AG09309 (cell line): ENCODE data around the gene PLCB2.

ENCODE experiments used
- DNase-seq: peaks from one replicate; pipeline ENCODE4 v3.0.0-alpha.2; 2010; ENCODE audit warnings: low read depth
- H3K4me3 ChIP-seq: 2 replicates; pipeline ENCODE4 v1.5.1; 2011; ENCODE audit warnings: mild to moderate bottlenecking, low read depth, low read length, moderate library complexity; ENCODE audit not compliant: control insufficient read depth
- CTCF ChIP-seq: IDR thresholded peaks from 2 replicates; pipeline ENCODE4 v1.5.1; 2011; ENCODE audit warnings: mild to moderate bottlenecking, low read depth, low read length, inconsistent platforms; ENCODE audit not compliant: insufficient read depth, control insufficient read depth; ENCODE audit errors: missing control alignments

PLCB2 gene

GRCh38 chr15:40320409-40320808, 12.7 kb upstream of the PLCB2 start:
- TF ChIP-seq CTCF = no peak
- H3K4me3 ChIP-seq = no peak overlapping the region
- DNase-seq = no peak

GRCh38 chr15:40317580-40317979, 9.8 kb upstream of the PLCB2 start:
- no peak overlapping the region for H3K4me3 ChIP-seq
- no peak for TF ChIP-seq CTCF
- no peak for DNase-seq

DNA sequence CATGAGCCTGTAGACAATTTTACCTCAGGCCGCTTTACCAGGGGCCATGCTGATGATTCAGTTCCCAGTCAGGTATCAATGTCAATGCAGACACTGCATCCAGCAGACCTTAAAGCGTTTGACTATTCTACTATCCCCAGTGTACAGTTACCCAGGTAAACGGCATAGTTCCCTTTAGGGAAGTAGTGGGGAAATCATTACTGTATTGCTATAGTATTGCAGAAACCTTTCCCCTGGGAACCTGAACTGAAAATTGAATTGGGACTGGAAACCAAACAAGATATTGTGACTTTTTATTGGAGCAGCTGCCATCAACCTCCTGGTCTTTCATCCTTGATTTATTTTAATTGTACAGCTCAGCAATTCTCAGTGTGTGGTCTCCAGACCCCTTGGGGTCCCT, 9.2 kb upstream of the PLCB2 start:
- no peak for DNase-seq
- no peak for TF ChIP-seq CTCF
- no peak overlapping the region for H3K4me3 ChIP-seq

- no peak for DNase-seq
- H3K4me3 ChIP-seq = no peak overlapping the region
- TF ChIP-seq CTCF = no peak
Observed at GRCh38 chr15:40314723-40315276, 7.1 kb upstream of the PLCB2 start.

GRCh38 chr15:40313531-40314398, 6.0 kb upstream of the PLCB2 start:
- no peak for TF ChIP-seq CTCF
- DNase-seq = no peak
- no peak overlapping the region for H3K4me3 ChIP-seq

DNA sequence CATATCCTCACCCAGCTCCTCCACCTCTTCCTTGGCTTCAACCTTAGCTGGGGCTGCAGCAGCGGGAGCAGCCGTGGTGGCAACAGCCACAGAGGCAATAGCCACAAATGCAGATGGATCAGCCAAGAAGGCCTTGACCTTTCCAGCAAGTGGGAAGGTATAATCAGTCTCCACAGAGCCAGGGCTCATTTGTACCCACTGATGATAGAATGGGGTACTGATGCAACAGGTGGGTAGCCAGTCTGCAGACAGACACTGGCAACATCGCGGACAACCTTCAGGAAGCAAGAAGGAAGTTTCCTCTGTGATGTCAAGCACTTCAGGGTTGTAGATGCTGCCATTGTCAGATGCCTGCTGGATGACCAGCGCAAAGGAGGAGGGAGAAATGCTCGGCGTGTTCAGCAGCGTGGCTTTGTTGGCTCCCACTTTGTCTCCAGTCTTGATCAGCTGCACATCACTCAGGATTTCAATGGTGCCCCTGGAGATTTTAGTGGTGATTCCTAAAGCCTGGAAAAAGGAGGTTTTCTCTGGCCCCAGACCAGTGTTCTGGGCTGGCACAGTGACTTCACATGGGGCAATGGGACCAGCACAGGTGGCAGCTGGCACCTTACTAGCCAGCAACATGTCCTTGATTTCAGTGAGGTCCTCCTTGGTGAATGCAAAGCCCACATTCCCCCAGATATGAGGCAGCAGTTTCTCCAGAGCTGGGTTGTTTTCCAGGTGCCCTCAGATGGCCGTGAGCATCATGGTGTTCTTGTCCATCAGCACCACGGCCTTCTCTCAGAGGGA, 4.8 kb upstream of the PLCB2 start:
- H3K4me3 ChIP-seq = no peak overlapping the region
- TF ChIP-seq CTCF = no peak
- no peak for DNase-seq
